Pulmonary artery endothelial cell (primary cell): ENCODE measurements around the gene CR2. TPM values are rescaled to one million over a fixed set of nuclear protein-coding genes. Genes with fewer than 3 reads are reported as not detected.
"Not testable (repeated sequence)": the region's sequence is repeated elsewhere in the genome, so short reads cannot be mapped to it uniquely, and the experiment has no call there.

ENCODE experiments used
- DNase-seq: peaks from one replicate; pipeline ENCODE4 v3.0.0-alpha.2; 2011; ENCODE audit warnings: low read depth, low spot score
- total RNA-seq: library from RNA; depleted of rRNA; stranded (reverse); fragments of >200 nt; gene quantifications from 2 replicates; pipeline ENCODE4 v1.2.3, GENCODE V29; 2014

CR2 gene
- total RNA-seq, 1 donor from 2014 or later, result not detected

- DNase-seq, result no peak
Observed at GRCh38 chr1:207444514-207445217, 9.5 kb upstream of the CR2 start.

DNA sequence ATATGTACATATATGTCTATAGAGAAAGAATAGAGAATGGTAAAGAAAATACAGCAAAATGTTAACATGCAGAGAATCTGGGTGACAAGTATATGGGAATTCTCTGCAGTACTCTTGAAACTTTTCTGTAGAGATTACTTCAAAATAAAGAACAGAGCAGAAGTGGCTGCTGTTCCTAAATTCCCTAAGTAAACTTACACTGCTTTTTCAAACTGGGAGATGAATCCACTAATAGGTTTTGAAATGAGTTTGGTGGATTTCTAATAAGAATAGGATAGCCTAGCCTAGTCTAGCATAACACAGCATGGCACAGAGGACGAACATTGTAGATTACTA lies 450 bp upstream of the CR2 start:
- no peak for DNase-seq

GRCh38 chr1:207455183-207455754 lies 1.1 kb downstream of the CR2 start:
- no peak for DNase-seq

GRCh38 chr1:207458414-207458813 lies 4.3 kb downstream of the CR2 start:
- DNase-seq, result no peak

DNA sequence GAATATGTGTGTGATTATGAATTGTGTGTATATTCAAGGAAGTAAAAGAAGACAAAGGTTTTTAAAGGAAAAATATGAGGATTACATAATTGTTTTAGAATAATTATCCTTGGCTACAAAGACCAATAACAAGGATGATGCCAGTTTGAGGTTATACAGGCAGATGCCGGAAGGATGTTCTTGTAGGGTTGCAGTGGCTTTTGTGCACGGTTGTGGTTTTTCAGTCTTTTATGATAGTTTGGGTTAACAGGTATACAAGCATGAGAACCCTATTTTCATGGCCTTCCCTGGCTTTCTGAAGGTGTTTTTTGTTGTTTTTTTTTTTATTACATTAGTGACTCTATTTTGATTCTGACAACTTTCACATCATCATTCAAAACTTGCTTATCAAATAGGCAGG lies 4.9 kb downstream of the CR2 start:
- no peak for DNase-seq

- no peak for DNase-seq
Observed at GRCh38 chr1:207461649-207462048, 7.5 kb downstream of the CR2 start.

GRCh38 chr1:207462535-207462934 lies 8.4 kb downstream of the CR2 start:
- DNase-seq, result no peak

DNA sequence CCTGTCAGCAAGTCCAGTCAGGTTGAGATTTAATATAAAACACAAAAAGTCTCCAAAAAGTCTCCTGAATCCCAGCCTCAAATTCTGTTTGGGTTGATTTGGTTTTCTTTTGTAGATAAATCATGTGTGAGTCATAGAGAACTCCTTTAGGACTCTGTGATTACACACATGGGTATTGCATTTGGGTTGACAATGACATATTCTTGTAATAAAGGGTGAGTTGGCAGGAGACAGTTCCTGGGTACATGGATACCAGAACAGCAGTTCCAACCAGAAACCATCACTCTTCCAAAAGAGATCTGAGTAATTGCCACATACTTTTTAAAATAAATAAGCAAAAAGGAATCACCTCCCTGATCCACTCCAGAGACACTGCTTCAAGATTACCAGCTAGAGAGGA lies 8.9 kb downstream of the CR2 start:
- no peak for DNase-seq

DNA sequence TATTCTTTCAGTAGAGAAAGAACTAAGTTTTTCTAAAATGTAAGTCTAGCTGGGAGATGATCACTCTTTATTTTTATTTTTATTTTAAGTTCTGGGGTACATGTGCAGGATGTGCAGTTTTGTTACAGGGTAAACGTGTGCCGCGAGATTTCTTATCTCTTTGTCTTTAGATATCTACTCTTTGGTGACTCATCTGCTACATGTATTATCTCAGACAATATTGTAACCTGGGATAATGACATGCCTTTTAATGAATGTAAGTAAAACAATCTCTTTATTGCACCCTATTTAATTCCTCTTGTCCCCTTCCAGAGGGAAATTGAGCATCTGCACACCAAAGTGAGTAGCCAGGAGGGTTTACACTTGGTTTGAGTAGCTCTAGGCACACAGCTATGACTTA lies 9.4 kb downstream of the CR2 start:
- DNase-seq, result no peak

- DNase-seq, result no peak
Observed at GRCh38 chr1:207470927-207471326, 16.8 kb downstream of the CR2 start.

DNA sequence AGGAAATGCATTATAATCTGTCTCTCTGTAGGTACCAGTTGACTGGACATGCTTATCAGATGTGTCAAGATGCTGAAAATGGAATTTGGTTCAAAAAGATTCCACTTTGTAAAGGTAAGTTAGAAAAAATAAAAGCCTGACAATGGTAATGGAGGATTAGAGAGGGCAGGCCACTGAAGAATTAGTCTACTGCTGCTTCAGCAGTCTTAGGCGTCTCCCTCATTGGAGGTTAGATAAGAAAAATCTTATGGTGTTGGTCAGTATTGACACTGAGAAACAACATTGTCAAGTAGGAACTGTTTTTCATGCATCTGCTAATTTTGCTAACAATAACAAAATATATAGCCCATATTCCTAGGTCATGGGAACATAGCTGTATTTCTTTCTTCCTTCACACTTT lies 20.1 kb downstream of the CR2 start:
- DNase-seq, result no peak

- DNase-seq, result no peak
Observed at GRCh38 chr1:207486198-207486597, 32.1 kb downstream of the CR2 start.

DNA sequence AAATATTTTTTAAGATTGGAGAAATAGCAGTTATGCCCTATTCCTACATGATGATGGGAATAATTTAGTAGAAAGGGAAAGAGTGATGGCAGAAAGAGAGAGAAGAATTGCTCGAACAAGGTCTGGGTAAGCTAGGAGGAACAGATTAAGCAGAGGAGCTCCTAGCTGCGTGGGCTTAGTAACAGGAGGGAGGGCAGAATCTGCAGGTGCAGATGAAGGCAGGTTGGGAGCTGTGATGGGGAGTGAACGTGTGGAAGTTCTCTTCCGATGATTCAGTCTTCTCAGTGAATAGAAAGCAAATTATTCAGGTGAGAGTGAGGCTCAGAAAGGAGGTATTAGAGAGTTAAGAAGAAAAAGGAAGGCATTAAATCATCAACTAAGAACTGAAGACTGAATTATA lies 33.5 kb downstream of the CR2 start:
- DNase-seq, result no peak

GRCh38 chr1:207493212-207493611 lies 39.1 kb downstream of the CR2 start:
- no peak for DNase-seq

GRCh38 chr1:207494171-207494570 lies 40.0 kb downstream of the CR2 start:
- no peak for DNase-seq

GRCh38 chr1:207495281-207495680 lies 41.2 kb downstream of the CR2 start:
- DNase-seq, result not testable (repeated sequence)

- no peak for DNase-seq
Observed at GRCh38 chr1:207495801-207496792, 42.0 kb downstream of the CR2 start, which contains the start of gene CR1. Gene CR1, plus strand, starts transcription at chr1:207496157. Its CDS starts 111 bp downstream, at chr1:207496268.

DNA sequence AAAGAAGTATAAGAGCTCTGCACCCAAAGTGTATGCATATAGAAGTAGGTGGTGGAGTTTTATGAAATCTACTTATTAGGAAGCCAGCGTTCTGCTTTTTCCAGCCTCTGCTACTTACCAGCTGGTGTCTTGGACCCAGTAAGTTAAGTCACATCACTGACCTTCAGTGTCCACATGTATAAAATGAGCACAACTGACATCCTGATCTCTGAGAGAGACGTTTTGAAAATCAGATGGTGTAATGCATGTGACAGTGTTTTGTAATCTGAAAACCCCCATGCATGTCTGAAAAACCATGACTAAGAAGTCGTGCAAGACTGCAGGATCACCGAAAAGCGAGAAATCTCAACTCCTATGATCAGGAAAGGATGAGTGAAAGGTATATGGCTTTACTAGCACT lies 43.8 kb downstream of the CR2 start:
- no peak for DNase-seq

GRCh38 chr1:207499573-207499972 lies 45.4 kb downstream of the CR2 start:
- DNase-seq, result peak; percentile 33

- DNase-seq, result no peak
Observed at GRCh38 chr1:207500306-207500705, 46.2 kb downstream of the CR2 start.

DNA sequence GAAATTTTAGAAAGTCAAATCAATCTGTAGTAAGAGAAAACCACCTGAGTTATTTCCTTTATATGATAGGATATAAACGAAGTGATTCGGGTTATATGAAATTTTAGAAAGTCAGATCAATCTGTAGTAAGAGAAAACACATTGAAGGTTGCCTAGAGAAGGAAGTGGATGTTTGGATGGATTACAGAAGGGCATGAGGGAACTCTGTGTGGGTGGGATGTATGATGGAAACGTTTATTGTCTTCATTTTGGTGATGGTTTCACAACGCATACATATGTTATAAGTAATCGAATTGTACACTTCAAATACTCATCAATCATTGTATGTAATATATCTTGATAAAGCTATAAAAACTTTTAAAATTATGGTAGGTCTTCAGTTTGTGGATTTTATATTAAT lies 46.9 kb downstream of the CR2 start:
- DNase-seq, result no peak

- DNase-seq, result no peak
Observed at GRCh38 chr1:207502726-207503125, 48.6 kb downstream of the CR2 start.
